Measurements from ENCODE around the gene ARIH2. TPM values are rescaled to one million over a fixed set of nuclear protein-coding genes. Genes with fewer than 3 reads are reported as not detected.
A peak's percentile ranks its signal among the peaks of the same experiment; 100 is the strongest.
"Not testable (repeated sequence)": the region's sequence is repeated elsewhere in the genome, so short reads cannot be mapped to it uniquely, and the experiment has no call there.

ARIH2 gene
- total RNA-seq, 1 donor from 2014 or later: 180 TPM

- no peaks in the 10 kb centered on the region for H3K27me3 Mint-ChIP-seq (ENCODE audit: insufficient read depth)
- H3K27ac Mint-ChIP-seq: no peak overlapping the region
- no peaks in the 10 kb centered on the region for H3K9me3 Mint-ChIP-seq
- H3K4me3 Mint-ChIP-seq: no peak overlapping the region
- intact Hi-C loops (cut with micrococcal nuclease): no loop called here
- no peak for DNase-seq (ENCODE audit: low spot score)
- H3K36me3 Mint-ChIP-seq (ENCODE audit: low read depth): peaks cover 6% of the 10 kb centered on the region
- H3K4me1 Mint-ChIP-seq (ENCODE audit: low read depth): no peaks in the 10 kb centered on the region
Observed at GRCh38 chr3:49001155-49001554, 82.5 kb downstream of the ARIH2 start.

- Mint-ChIP-seq H3K9me3 (no peaks in the 10 kb centered on the region), H3K36me3 (ENCODE audit: low read depth) (peaks cover 14% of the 10 kb centered on the region), H3K4me1 (ENCODE audit: low read depth) (peaks cover 25% of the 10 kb centered on the region), H3K4me3 (no peak overlapping the region), H3K27me3 (ENCODE audit: insufficient read depth) (no peaks in the 10 kb centered on the region), H3K27ac (no peak overlapping the region)
- intact Hi-C loops (cut with micrococcal nuclease): loop anchor here (5.0 kb wide), 2 partner anchors 107 to 287 kb away; partner anchors contain the start of genes IP6K2 and SLC25A20
- no peak for DNase-seq (ENCODE audit: low spot score)
Observed at GRCh38 chr3:49004352-49005302, 86.0 kb downstream of the ARIH2 start.

GRCh38 chr3:49005303-49005680 is 86.7 kb downstream of the ARIH2 start:
- H3K4me3 Mint-ChIP-seq: no peak overlapping the region
- H3K27me3 Mint-ChIP-seq (ENCODE audit: insufficient read depth): no peaks in the 10 kb centered on the region
- intact Hi-C loops (cut with micrococcal nuclease): loop anchor here (5.0 kb wide), 2 partner anchors 108 to 288 kb away; partner anchors contain the start of genes IP6K2 and SLC25A20
- DNase-seq (ENCODE audit: low spot score): no peak
- no peak overlapping the region for H3K27ac Mint-ChIP-seq
- peaks cover 14% of the 10 kb centered on the region for H3K36me3 Mint-ChIP-seq (ENCODE audit: low read depth)
- no peaks in the 10 kb centered on the region for H3K9me3 Mint-ChIP-seq
- peaks cover 25% of the 10 kb centered on the region for H3K4me1 Mint-ChIP-seq (ENCODE audit: low read depth)

- H3K4me1 Mint-ChIP-seq (ENCODE audit: low read depth): peaks cover 25% of the 10 kb centered on the region
- H3K27me3 Mint-ChIP-seq (ENCODE audit: insufficient read depth): no peaks in the 10 kb centered on the region
- peak overlapping the region; percentile 98 for H3K4me3 Mint-ChIP-seq
- H3K36me3 Mint-ChIP-seq (ENCODE audit: low read depth): peaks cover 14% of the 10 kb centered on the region
- DNase-seq (ENCODE audit: low spot score): no peak
- H3K9me3 Mint-ChIP-seq: no peaks in the 10 kb centered on the region
- intact Hi-C loops (cut with micrococcal nuclease): loop anchor here (2.0 to 5.0 kb wide), 4 partner anchors 109 to 737 kb away; partner anchors contain the start of genes IP6K2, PFKFB4 and SLC25A20
- H3K27ac Mint-ChIP-seq: peak overlapping the region; percentile 58
Observed at GRCh38 chr3:49005998-49006397, 87.4 kb downstream of the ARIH2 start.

- H3K4me3 Mint-ChIP-seq: peak overlapping the region; percentile 98
- no peaks in the 10 kb centered on the region for H3K9me3 Mint-ChIP-seq
- peaks cover 14% of the 10 kb centered on the region for H3K36me3 Mint-ChIP-seq (ENCODE audit: low read depth)
- H3K27ac Mint-ChIP-seq: peak overlapping the region; percentile 100
- intact Hi-C loops (cut with micrococcal nuclease): loop anchor here (1.0 to 5.0 kb wide), 11 partner anchors 12 to 738 kb away; partner anchors contain the start of genes ARIH2, DAG1, DALRD3 and IMPDH2
- peaks cover 25% of the 10 kb centered on the region for H3K4me1 Mint-ChIP-seq (ENCODE audit: low read depth)
- H3K27me3 Mint-ChIP-seq (ENCODE audit: insufficient read depth): no peaks in the 10 kb centered on the region
- no peak for DNase-seq (ENCODE audit: low spot score)
Observed at GRCh38 chr3:49006408-49007067, 87.9 kb downstream of the ARIH2 start.

GRCh38 chr3:49007068-49007770 is 88.6 kb downstream of the ARIH2 start, which contains the start of gene WDR6:
Gene WDR6, plus strand, starts transcription at chr3:49007391. Its CDS starts 41 bp downstream, at chr3:49007432.
- H3K4me1 Mint-ChIP-seq (ENCODE audit: low read depth): peaks cover 29% of the 10 kb centered on the region

GRCh38 chr3:49007771-49008528 is 89.3 kb downstream of the ARIH2 start:
- DNase-seq (ENCODE audit: low spot score): peak; percentile 87
- H3K9me3 Mint-ChIP-seq: no peaks in the 10 kb centered on the region
- no peaks in the 10 kb centered on the region for H3K27me3 Mint-ChIP-seq (ENCODE audit: insufficient read depth)
- H3K36me3 Mint-ChIP-seq (ENCODE audit: low read depth): peaks cover 13% of the 10 kb centered on the region
- H3K27ac Mint-ChIP-seq: peak overlapping the region; percentile 100
- intact Hi-C loops (cut with micrococcal nuclease): loop anchor here (1.0 to 5.0 kb wide), 11 partner anchors 10 to 739 kb away; partner anchors contain the start of genes ARIH2, DAG1, DALRD3 and IMPDH2
- H3K4me3 Mint-ChIP-seq: peak overlapping the region; percentile 98
- H3K4me1 Mint-ChIP-seq (ENCODE audit: low read depth): peaks cover 29% of the 10 kb centered on the region

More at GRCh38 chr3:49007068-49007770, 88.6 kb downstream of the ARIH2 start, which contains the start of gene WDR6:
- peak within 1 kb of the TSS; percentile 100 for H3K27ac Mint-ChIP-seq
- peak within 1 kb of the TSS; percentile 98 for H3K4me3 Mint-ChIP-seq
- H3K36me3 Mint-ChIP-seq (ENCODE audit: low read depth): peaks cover 15% of the 10 kb centered on the region
- no peaks in the 10 kb centered on the region for H3K27me3 Mint-ChIP-seq (ENCODE audit: insufficient read depth)
- DNase-seq (ENCODE audit: low spot score): peak; percentile 96
- H3K9me3 Mint-ChIP-seq: no peaks in the 10 kb centered on the region
- intact Hi-C loops (cut with micrococcal nuclease): loop anchor here (1.0 to 5.0 kb wide), 11 partner anchors 11 to 738 kb away; partner anchors contain the start of genes ARIH2, DAG1, DALRD3 and IMPDH2

- not testable (repeated sequence) for H3K9me3 Mint-ChIP-seq; H3K27me3 Mint-ChIP-seq (ENCODE audit: insufficient read depth); DNase-seq (ENCODE audit: low spot score)
- peak overlapping the region; percentile 100 for H3K27ac Mint-ChIP-seq
- peaks cover 13% of the 10 kb centered on the region for H3K36me3 Mint-ChIP-seq (ENCODE audit: low read depth)
- peaks cover 29% of the 10 kb centered on the region for H3K4me1 Mint-ChIP-seq (ENCODE audit: low read depth)
- peak overlapping the region; percentile 98 for H3K4me3 Mint-ChIP-seq
- intact Hi-C loops (cut with micrococcal nuclease): loop anchor here (5.0 kb wide), 2 partner anchors 111 to 291 kb away; partner anchors contain the start of genes IP6K2 and SLC25A20
Observed at GRCh38 chr3:49008627-49009026, 90.0 kb downstream of the ARIH2 start.

GRCh38 chr3:49009396-49009795 is 90.8 kb downstream of the ARIH2 start:
- intact Hi-C loops (cut with micrococcal nuclease): loop anchor here (5.0 kb wide), 2 partner anchors 112 to 292 kb away; partner anchors contain the start of genes IP6K2 and SLC25A20
- Mint-ChIP-seq H3K27ac (no peak overlapping the region), H3K36me3 (ENCODE audit: low read depth) (peaks cover 13% of the 10 kb centered on the region), H3K27me3 (ENCODE audit: insufficient read depth) (no peaks in the 10 kb centered on the region), H3K4me3 (peak overlapping the region; percentile 65), H3K4me1 (ENCODE audit: low read depth) (peaks cover 29% of the 10 kb centered on the region), H3K9me3 (no peaks in the 10 kb centered on the region)
- DNase-seq (ENCODE audit: low spot score): no peak

GRCh38 chr3:49012441-49013017 is 93.9 kb downstream of the ARIH2 start:
- Mint-ChIP-seq H3K36me3 (ENCODE audit: low read depth) (peaks cover 23% of the 10 kb centered on the region), H3K27me3 (ENCODE audit: insufficient read depth) (no peaks in the 10 kb centered on the region), H3K4me1 (ENCODE audit: low read depth) (peaks cover 25% of the 10 kb centered on the region), H3K27ac (no peak overlapping the region), H3K4me3 (no peak overlapping the region), H3K9me3 (no peaks in the 10 kb centered on the region)
- no peak for DNase-seq (ENCODE audit: low spot score)
- intact Hi-C loops (cut with micrococcal nuclease): no loop called here

GRCh38 chr3:49013113-49013737 is 94.6 kb downstream of the ARIH2 start:
- peaks cover 21% of the 10 kb centered on the region for H3K4me1 Mint-ChIP-seq (ENCODE audit: low read depth)
- H3K36me3 Mint-ChIP-seq (ENCODE audit: low read depth): peaks cover 20% of the 10 kb centered on the region
- H3K4me3 Mint-ChIP-seq: no peak overlapping the region
- DNase-seq (ENCODE audit: low spot score): no peak
- H3K9me3 Mint-ChIP-seq: no peaks in the 10 kb centered on the region
- no peak overlapping the region for H3K27ac Mint-ChIP-seq
- intact Hi-C loops (cut with micrococcal nuclease): no loop called here
- H3K27me3 Mint-ChIP-seq (ENCODE audit: insufficient read depth): no peaks in the 10 kb centered on the region

All from activated T-helper 1 cell treated with anti-CD3 and anti-CD28 coated beads, Interleukin-12 subunit alpha, Interleukin-12 subunit beta, Interleukin-2, Interleukin-4 antibody, amounts not matched to agents 30 ng/mL and 10 ng/mL and 1 ng/mL, durations not matched to agents 14 hours and 24 hours and 36 hours (primary cell).